Stimulated activated CD8-positive, alpha-beta memory T cell treated with anti-CD3 and anti-CD28 coated beads, Interleukin-7, amount 100 ng/mL, for 1 hour (primary cell): Measurements from ENCODE around the gene TUBB2B.
A peak's percentile ranks its signal among the peaks of the same experiment; 100 is the strongest.
"Not testable (repeated sequence)": the region's sequence is repeated elsewhere in the genome, so short reads cannot be mapped to it uniquely, and the experiment has no call there.

Experiments
- DNase-seq, 2 donors: peaks; one replicate each; pipeline ENCODE4 v3.0.0-alpha.2; 2020; ENCODE audit warnings: low read depth in 2 of 2

The TUBB2B gene

DNA sequence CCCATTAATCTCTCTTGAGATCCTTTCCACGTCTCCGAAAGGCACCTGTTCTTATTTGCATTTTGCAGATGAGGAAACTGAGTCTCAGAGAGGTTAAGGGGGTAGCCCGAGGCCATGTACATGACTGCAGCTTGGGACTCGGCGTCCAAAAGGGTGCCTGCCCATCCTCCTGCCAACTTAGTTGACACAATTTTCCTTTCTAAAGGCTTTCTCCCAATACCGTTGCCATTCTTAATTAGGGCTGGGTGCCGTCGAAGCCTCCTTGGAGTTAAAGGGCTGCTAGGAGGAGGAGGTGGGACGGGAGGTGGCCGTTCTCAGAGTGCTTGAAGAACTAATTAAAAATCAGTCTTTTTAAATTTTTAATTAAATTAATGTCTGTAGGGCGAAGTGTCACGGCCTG lies 30.7 kb upstream of the TUBB2B start:
- DNase-seq, result no peak

DNA sequence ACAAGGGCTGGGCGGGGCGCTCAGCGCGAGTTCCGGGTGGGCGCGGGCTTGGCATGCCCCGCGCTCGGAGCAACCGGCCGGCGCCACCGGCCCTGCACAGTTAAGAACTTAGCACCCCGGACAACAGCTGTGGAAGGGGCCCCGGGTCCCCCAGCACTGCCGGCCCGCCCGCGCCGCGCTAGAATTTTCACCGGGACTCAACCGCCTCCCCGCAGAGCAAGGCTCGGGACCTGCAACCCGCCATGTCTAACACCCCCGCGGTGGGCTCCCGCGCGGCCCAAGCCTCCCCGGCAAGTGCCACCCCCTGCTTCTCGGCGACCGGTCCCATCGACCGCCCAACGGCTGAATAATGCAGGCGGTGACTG lies 26.1 kb upstream of the TUBB2B start:
- no peak for DNase-seq

DNA sequence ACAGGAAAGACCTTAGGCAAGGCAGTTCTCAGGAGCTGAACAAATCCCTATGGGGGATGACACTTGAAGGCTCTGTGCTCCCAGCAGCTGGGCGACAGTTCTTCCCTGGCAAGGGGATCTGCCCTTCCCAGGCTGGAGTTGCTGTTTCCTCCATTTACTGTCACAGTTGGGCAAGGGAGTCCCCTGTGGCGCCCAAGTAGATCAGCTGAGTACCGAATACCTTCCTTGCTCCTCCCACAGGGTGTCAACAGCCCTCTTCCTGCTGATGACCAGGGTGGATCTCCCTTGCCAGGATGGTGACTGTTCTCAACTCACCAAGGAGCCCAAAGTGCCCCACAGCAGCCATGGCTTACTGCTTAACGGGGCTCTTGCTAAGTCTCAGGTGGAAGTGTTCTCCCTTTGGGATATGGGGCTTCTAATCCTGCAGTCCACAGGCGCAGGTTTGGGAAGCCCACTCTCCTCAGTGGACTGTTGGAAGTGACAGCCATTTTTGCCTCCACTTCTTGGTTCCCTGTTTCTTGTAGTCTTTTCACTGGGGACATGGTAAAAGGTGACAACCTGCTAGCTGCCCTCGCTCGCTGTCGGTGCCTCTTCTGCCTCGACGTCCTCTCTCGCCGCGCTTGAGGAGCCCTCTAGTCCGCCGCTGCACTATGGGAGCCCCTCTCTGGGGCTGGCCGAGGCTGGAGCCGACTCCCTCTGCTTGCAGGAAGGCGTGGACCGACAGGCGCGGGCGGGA lies 25.6 kb upstream of the TUBB2B start:
- DNase-seq, result no peak

DNA sequence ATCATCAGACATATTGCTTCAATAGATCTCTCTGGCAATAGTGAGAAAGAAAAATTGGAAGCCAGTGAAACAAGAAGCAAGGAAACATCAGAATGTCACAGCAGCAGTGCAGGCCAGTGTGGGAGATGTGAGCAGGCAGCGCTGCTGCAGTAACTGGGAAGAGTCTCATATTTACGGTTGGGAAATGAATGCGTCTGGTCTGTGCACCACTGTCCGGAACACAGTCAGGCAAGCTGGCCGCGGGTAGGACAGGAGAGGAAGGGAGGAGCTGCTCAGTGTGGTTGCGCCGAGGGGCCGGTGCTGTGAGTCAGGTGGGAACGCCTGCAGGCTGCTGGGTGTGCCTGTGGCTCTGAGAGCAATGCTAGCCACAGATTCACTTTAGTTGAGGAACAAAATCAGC lies 24.9 kb upstream of the TUBB2B start:
- DNase-seq, result no peak

DNA sequence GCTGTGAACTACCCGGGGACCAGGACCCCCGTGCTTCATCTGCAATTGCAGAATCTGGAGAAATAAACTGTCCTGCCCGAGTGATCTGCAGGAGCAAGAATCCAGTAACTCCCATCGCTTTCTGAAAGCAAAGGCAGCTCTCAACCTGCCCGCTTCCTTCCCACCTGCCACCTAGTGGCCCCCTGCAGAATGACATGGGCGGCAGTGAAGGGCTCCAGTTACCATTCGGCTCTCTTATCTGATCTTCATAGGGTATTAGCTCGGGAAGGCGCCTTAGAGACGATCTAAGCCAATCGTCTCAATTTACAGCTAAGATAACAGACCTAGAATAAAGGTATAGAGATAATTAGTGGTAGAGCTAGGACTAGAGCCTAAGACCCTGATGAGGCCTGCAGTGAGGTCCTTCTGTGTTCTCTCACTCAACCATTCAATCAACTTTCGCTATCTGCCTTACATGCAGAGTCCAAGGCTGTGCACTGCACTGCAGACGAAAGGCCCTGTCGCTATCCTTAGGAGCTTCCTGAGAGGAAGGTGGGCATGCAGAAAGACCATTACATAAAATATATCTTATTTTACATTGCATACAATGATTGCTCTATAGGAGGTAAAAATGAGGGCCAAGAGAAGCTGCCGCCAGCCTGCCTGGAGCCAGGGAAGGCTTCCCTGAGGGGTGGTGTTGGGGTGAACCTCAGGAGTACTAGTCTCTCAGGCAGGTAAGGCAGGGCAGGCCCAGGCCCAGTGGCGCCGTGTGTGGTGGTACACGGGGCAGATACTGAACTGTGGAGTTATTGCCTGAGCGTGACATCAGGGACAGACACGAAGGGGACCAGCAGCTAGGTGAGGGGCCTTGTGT lies 24.2 kb upstream of the TUBB2B start:
- DNase-seq, result peak; percentile 66 to 72

DNA sequence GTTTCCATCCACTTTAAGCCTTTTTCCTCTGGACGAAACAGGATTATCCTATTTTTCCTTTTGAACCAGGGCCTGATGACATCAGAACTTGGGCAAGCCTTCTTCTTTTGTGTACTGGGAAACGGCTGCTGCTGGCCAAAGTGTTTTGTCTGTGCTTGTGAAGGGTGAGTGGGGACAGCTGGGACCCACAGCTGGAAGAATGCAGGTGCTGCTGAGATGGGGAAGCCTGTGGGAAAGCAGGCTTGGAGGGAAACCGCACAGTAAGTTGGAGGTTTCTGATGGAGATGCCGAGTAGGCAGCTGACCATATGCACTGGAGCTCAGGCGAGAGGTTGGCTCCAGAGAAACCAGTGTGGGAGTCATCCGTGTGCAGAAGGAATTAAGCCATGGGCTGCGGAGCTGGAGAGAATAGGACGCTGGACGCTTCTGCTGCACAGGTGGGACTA lies 22.8 kb upstream of the TUBB2B start:
- no peak for DNase-seq

DNA sequence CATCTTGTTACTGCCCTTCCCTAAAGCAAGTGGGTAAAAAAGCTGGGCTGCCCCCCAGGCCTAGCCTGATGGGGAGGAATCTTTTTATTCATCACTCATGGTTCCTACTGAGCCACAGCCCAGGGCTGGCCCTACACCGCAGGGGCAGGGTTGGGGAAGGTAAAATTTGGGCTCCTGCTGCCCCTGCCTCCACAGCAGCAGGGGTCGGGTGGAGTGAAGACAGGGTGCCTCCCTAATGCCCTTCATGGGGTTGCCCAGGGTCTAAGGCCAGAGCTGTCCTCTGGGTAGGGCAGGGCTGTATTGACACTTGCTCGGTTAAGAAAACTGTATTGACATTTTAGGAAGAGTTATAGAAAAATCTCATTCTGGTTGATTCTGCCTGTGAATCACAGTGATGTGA lies 22.4 kb upstream of the TUBB2B start:
- DNase-seq, result no peak

DNA sequence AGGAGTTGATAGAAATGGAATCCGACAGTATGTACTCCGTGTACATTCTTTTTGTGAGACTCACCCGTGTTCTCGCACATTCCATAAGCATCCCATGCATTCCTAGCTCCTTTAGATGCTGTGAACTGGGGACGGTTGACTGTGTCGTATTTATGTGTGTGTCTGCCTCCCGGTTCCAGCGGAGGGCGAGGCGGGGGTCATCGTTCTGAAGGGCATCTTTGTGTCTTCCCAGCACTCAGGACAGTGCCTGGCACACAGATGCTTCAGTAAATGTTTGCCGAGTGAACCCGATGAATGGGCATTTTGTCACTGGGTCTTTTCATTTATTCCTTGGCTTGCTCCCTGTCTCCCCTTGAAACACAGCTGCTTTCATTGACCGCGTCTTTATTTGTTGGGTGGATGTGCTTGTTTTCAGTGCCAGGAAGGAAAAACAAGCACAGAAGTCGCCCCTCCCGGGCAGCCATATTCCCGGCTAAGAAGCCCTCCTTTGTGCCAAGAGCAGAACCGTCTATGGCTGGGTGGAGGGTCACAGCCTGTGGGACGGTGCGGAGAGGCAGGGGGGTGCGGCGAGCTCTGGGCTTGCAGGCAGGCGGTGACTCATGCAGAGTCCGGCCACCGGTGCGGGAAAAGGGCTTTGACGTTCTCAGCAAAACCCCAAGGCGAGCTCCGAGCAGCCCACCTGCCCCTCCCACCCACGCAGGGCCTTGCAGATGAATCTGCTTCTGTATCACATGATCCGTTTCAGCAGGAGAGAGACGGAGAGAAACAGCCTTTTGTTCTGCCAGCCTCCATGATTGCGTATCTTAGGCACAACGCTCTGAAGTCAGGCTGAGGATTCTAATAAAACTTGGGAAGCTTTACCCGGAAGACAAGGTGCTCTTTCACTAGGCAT lies 20.0 kb upstream of the TUBB2B start:
- no peak for DNase-seq

DNA sequence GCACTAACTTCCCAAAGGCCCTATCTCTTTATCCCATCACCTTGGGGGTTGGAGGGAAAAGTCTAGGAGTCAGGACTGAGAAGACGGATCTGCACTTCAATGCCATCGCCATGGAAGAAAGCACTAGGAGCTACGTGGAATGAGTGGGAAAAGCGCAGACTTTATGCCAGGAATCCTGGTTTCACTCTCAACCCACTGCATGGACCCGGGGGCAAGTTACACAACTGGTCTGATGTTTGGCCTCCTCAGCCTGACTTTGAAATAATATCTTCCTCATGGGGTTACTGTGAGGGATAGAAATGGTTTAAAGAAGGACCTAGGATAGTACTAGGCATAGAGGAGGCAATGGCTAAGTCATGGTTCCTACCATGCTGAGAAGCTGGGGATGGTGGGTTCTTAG lies 17.8 kb upstream of the TUBB2B start:
- no peak for DNase-seq

DNA sequence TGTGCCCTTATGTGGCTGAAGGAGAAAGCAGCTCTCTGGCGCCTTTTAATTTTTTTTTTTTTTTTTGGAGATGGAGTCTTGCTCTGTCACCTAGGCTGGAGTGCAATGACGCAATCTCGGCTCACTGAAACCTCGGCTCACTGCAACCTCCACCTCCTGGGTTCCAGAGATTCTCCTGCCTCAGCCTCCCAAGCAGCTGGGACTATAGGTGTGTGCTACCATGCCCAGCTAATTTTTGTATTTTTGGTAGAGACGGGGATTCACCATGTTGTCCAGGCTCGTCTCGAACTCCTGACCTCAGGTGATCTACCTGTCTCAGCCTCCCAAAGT lies 17.3 kb upstream of the TUBB2B start:
- DNase-seq, result not testable (repeated sequence)

DNA sequence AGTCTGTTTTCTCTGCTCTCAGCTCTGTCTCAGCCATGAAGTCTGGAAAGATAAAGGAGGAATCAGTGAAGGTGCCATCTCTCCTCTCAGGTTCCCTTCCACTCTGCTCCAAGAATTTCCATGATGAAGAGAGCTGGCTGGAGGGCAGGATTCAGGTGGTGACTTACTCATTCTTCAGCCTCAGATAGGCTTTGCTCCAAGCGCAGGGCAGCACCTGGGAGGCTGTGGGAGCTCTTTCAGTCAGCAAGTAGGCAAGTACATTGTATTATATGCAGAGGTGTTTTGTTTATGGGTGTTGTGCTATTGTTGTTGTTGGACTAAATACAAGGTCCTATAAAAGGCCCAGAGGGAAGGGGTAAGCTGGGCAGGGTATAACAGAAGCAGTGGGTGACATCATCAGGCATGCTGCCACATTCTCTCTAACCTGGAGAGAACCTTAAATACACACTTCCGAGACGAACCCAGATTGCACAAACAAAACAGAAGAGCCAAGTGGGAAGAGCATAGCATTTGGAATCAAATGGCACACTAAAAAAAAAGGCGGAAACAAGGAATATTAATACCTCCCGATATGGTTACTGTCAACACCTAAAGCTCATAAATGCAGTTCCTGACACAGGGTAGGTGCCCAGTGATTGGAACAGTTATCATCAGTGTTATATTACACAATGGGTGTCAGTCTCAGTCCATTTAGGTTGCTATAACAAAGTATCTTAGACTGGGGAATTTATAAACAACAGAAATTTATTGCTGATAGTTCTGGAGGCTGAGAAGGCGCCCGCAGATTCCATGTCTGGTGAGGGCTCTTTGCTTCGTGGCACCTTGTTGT lies 16.8 kb upstream of the TUBB2B start:
- no peak for DNase-seq

DNA sequence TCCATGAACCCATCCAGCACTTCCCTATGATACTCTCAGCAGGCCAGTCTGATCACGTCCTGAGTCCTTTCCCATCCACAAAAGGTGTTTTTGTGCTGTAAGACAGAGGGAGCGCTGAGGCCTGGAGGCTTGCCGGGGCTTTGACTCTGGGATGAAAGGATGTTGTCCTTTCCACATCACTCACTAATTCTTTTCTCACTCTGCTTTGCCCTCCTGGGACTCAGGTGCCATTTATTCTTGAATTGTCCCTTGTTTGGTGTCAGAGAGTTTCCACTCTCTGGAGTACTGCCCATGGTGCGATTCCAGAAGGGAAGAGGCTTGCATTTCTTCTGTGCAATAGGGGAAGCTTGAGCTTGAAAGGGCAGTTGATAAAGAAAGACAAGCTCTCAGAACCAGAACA lies 15.3 kb upstream of the TUBB2B start:
- no peak for DNase-seq

DNA sequence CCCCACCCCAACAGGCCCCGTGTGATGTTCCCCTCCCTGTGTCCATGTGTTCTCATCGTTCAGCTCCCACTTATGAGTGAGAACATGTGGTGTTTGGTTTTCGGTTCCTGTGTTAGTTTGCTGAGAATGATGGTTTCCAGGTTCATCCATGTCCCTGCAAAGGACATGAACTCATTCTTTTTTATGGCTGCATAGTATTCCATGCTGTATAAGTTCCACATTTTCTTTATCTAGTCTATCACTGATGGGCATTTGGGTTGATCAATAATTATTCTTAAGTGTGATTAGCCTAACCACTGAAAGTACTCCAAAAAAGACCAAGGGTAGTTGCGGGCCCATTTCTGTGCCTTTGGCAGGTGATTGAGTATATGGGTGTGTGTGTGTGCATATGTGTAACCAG lies 14.3 kb upstream of the TUBB2B start:
- DNase-seq, result not testable (repeated sequence)

DNA sequence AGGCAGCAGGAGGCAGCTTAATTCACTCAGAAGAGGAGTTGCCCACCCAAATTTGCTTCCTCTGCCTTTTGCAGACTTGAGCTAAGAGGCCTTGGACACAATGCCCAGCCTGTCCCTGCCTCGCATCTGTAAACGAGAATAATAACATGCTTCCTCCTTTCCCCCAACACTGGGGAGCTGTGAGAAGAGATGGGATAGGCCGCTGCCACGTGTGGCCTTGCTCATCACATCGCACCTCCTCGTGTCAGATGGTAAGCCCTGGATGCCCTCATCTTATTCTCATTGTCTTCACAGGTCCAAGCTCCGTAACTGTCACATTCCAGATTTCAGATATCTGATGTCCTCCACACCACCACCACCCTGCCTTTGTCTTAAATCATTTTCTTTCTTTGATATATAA lies 13.1 kb upstream of the TUBB2B start:
- DNase-seq, result no peak

DNA sequence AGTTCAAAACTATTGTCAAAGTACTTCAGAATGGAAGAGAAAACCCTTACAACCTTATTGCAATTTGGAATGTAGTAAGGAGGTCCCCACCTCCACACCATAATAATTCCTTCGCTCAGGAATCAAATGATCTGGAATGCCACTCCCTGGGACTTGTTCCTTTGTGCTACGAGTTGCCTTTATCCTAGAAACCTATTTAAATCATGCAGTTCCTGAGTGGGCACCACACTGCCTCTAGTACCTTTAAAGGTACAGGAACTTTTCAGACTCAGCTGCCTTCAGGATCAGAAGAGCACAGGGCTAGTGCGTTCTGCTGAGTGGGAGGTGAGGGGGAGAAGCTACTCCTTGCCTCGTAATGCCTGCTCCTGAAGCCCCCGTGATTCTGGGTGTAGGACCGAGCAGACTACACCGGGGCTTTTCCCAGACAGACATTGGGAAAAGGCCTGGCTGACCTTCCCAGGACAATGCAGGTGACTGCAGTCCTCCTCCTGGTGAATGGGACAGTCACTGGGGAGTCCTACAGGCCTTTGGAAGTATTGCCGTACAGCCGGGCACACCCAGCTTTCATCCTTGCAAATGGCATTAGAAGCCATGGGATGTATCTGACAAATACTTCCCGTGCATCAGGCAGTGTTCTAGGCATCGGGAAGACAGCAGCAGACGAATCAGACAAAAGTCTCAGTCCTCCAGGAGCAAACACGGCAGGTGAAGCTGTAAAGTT lies 11.8 kb upstream of the TUBB2B start:
- DNase-seq, result no peak

DNA sequence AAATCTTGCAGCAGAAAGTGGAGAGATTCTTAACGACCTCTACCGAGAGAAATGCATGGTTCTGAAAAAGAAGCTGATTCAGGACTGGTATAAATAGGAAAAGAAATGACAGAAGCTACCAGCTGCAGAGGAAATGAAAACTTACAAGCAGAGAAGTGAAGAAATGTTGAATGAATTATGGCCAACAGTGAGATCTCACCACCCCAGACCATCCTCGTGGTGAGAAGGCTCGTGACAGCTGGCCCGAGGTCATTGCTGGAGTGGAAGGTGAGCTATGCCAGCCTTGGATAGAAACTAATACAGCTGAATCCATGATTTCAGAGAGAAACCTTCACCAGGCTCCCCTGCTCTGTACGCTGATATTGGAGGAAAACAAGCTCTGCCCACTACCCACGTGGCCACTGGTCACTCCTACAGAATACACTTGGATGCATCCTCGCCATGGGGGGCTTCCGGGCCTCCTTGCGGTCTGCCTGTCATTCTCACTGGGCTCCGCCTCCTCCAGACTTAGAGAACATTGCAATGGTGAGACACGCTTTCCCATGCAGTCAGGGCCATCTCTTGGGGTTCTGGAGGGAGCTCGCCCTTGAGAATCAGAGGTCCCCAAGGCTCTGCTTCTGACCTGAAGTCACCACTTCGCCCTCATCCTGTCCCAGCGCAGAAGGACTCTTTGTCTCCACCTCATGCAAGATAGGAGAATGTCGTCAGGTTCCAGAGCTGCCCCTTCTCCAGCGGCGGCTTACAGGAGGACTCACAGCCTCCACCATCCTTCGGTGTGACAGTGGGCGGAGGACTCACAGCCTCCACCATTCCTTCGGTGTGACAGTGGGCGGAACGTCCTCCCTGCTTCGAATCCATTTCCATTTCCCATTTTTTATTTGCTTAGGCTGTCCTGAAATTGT lies 10.6 kb upstream of the TUBB2B start:
- DNase-seq, result no peak

DNA sequence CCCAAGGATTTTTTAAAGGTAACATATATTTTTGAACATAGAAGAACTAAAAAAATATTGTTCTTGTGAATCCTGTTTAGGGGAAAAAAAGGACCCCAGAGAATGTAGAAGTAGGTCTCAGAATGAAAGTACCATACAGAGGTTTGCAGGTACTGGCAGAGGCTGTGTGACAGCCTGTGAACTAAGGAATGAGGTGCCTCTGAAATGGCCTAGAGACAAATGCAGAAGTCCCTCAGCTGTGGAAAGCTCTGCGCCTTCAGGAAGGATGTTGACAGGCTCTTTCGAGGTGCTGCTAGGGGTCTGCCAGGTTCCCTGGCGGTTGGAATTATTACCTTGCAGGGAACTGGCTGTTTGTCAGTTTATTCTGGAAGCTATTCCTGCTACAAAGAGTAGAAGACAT lies 8.6 kb upstream of the TUBB2B start:
- DNase-seq, result no peak

DNA sequence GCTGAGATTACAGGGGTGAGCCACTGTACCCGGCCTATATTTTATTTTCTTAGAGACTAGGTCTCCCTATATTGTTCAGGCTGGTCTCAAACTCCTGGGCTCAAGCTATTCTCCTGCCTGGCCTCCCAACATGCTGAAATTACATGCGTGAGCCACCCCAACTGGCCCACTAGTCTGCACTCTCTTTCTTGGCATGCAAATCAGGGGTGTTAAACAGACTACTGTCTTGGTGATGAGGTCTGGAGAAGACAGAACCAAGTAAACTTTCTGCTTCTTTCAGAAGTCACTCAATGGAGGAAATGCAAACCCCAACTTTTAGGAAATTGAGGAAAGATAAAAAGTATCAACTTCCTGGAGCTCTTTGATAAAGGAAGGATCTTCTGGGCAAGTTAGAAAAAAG lies 8.0 kb upstream of the TUBB2B start:
- DNase-seq, result no peak

DNA sequence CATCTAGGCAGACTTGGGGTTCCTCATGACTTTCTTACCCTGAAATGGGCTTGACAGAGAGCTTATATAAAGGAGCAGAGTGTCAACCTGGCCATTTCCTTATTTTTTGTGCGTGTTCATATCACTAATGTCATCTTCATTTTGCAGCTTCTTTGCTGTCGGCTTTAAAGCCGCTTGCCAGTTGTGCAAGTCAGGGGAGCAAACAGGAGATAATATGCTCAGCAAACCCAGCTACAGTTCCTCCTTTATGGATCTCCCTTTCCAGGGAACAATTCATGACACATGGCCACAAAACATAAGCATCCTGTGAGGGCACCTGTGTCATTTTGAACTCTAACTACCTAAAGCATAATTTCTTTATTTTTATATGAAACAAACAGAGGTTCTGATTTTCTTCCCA lies 6.5 kb upstream of the TUBB2B start:
- DNase-seq, result no peak

DNA sequence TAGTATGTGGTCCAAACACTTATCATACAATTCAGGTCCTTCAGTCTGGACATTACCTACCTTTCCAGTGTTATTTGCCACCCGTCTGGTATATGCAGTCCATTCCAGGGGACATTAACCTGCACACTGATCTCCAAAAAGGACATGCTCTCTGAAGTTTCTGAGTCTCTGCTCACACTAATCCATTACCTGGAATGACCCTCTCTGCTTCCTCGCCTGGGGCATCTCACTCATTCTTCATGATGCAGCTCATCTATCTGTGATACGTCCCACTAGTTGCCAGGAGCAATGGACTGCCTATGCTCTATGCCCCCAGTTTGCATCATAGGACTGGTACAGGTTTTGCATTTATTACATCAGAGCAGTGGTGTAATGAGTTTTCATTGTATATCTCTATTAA lies 5.9 kb upstream of the TUBB2B start:
- DNase-seq, result no peak
